ENCODE data around the gene PNMA6E. TPM values are rescaled to one million over a fixed set of nuclear protein-coding genes. Genes with fewer than 3 reads are reported as not detected.

The PNMA6E gene
- total and polyA plus RNA-seq, 2 donors (not counting 3 experiments of a cell fraction or from before 2014, with no cell fraction given), result not detected

DNA sequence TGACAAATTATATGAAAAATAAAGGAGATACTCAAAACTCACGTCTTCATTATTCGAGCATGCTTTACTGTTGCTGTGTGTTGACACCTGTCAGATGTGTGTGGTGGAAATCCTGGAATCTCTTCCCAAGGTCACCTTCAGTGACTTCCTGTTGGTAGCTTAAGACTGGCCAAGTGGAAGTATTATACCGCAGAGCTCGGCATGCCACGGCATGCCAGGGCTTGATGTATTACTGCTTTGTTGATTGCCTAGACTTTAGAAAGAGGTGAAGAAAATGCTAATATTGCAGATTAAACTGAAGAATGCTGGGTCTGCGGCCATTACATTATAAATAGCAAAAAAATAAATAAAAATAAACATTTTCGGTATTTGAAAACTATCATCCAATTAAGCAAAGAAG, 40.1 kb upstream of the PNMA6E start:
- Histone ChIP-seq H3K9me1 (replicated peaks; ENCODE audit: control insufficient read depth, extremely low read depth, insufficient read depth, low read length) (no peaks in the 10 kb centered on the region), H3K4me2 (ENCODE audit: insufficient read depth, low read length) (no peak overlapping the region), H3K36me3 (ENCODE audit: control insufficient read depth in 2 of 2, extremely low read depth in 1 of 2, insufficient read depth in 2 of 2, low read length in 2 of 2) (no peaks in the 10 kb centered on the region), H3K9ac (replicated peaks; ENCODE audit: extremely low read depth, insufficient read depth, low read length) (no peak overlapping the region), H3K27ac (ENCODE audit: insufficient read depth, low read depth, low read length) (no peak overlapping the region), H3K9me3 (replicated peaks; ENCODE audit: control insufficient read depth, insufficient read depth, low read length) (no peaks in the 10 kb centered on the region), H3K79me2 (ENCODE audit: control insufficient read depth, insufficient read depth, low read length) (no peaks in the 10 kb centered on the region), H3K4me3 (replicated peaks in 1 of 3; ENCODE audit: insufficient read depth in 1 of 3, low read depth in 1 of 3, low read length in 3 of 3) (no peak overlapping the region), H3K27me3 (ENCODE audit: control insufficient read depth in 2 of 2, insufficient read depth in 2 of 2, low read length in 2 of 2) (no peaks in the 10 kb centered on the region), H2AFZ (ENCODE audit: low read depth, low read length) (no peak overlapping the region), H4K20me1 (replicated peaks; ENCODE audit: control insufficient read depth, extremely low read depth, insufficient read depth, low read length) (no peaks in the 10 kb centered on the region), H3K4me1 (ENCODE audit: control insufficient read depth, extremely low read depth, insufficient read depth, low read length) (no peaks in the 10 kb centered on the region)
- BruUV-seq (replicated peaks), result no TSS peak
- intact Hi-C loops (cut with micrococcal nuclease), result no loop called here
- POLR2A ChIA-PET, result no interaction called here
- TF ChIP-seq GATA2 (IDR thresholded peaks at IDR 0.05; ENCODE audit: insufficient read depth, insufficient read length, low read depth, low read length) (no peak), FOS (IDR thresholded peaks at IDR 0.05; ENCODE audit: borderline replicate concordance, insufficient read depth, low read length) (no peak), JUN (IDR thresholded peaks at IDR 0.05; ENCODE audit: borderline replicate concordance, insufficient read depth, insufficient read length, low read depth) (no peak), EZH2 (IDR thresholded peaks at IDR 0.05; ENCODE audit: borderline replicate concordance, low read depth, low read length, severe bottlenecking) (no peak)
- DNase-seq (ENCODE audit: low read depth, low spot score) (no peak), FAIRE-seq (no peak)
- dilution Hi-C loops (cut with MboI; ENCODE audit: extremely low pct_ligation_motif_present, low sequenced_read_pairs), result no loop called here
- CTCF ChIA-PET, result interaction anchor here (1.1 kb wide), 1 partner anchor 19 kb away, joined by 4 read pairs; no protein-coding TSS in a partner anchor

DNA sequence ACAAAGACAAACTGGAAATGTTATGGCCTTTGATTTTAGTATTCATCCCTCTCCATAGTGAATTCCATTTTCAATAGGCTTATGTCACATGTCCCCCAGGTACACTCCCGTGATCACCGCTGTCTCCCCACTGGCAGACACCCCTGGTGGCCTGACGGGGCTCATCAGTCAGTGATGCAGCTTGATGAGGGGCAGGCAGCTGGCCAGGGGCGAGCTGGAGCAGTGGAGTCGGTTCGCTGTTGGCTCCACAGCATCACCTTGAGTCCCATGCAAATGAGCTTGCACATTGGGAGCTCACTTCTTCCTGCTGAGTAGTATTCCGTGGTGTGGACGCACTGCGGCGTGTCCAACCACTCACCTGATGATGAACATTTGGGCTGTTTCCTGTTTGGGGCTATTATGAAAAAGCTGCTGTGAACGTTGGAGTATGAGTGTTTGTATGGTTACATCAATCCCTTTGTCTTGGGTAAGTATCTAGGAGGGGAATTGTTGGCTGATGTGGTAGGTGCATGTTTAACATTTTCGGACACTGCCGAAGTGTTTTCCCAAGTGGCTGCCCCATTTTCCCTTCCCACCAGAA, 39.5 kb upstream of the PNMA6E start:
- Histone ChIP-seq H3K79me2 (ENCODE audit: control insufficient read depth, insufficient read depth, low read length) (no peaks in the 10 kb centered on the region), H3K27me3 (ENCODE audit: control insufficient read depth in 2 of 2, insufficient read depth in 2 of 2, low read length in 2 of 2) (no peaks in the 10 kb centered on the region), H4K20me1 (replicated peaks; ENCODE audit: control insufficient read depth, extremely low read depth, insufficient read depth, low read length) (no peaks in the 10 kb centered on the region), H3K4me3 (replicated peaks in 1 of 3; ENCODE audit: insufficient read depth in 1 of 3, low read depth in 1 of 3, low read length in 3 of 3) (no peak overlapping the region), H3K9me3 (replicated peaks; ENCODE audit: control insufficient read depth, insufficient read depth, low read length) (no peaks in the 10 kb centered on the region), H3K36me3 (ENCODE audit: control insufficient read depth in 2 of 2, extremely low read depth in 1 of 2, insufficient read depth in 2 of 2, low read length in 2 of 2) (no peaks in the 10 kb centered on the region), H3K9ac (replicated peaks; ENCODE audit: extremely low read depth, insufficient read depth, low read length) (no peak overlapping the region), H3K4me1 (ENCODE audit: control insufficient read depth, extremely low read depth, insufficient read depth, low read length) (no peaks in the 10 kb centered on the region), H3K27ac (ENCODE audit: insufficient read depth, low read depth, low read length) (no peak overlapping the region), H3K4me2 (ENCODE audit: insufficient read depth, low read length) (no peak overlapping the region), H2AFZ (ENCODE audit: low read depth, low read length) (no peak overlapping the region), H3K9me1 (replicated peaks; ENCODE audit: control insufficient read depth, extremely low read depth, insufficient read depth, low read length) (no peaks in the 10 kb centered on the region)
- POLR2A ChIA-PET, result no interaction called here
- TF ChIP-seq, protein P1, sequence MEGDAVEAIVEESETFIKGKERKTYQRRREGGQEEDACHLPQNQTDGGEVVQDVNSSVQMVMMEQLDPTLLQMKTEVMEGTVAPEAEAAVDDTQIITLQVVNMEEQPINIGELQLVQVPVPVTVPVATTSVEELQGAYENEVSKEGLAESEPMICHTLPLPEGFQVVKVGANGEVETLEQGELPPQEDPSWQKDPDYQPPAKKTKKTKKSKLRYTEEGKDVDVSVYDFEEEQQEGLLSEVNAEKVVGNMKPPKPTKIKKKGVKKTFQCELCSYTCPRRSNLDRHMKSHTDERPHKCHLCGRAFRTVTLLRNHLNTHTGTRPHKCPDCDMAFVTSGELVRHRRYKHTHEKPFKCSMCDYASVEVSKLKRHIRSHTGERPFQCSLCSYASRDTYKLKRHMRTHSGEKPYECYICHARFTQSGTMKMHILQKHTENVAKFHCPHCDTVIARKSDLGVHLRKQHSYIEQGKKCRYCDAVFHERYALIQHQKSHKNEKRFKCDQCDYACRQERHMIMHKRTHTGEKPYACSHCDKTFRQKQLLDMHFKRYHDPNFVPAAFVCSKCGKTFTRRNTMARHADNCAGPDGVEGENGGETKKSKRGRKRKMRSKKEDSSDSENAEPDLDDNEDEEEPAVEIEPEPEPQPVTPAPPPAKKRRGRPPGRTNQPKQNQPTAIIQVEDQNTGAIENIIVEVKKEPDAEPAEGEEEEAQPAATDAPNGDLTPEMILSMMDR (IDR thresholded peaks at IDR 0.05; ENCODE audit: extremely low read depth in 1 of 2, insufficient read depth in 1 of 2, low read depth in 1 of 2, low read length in 2 of 2), result no peak
- TF ChIP-seq, protein P2, sequence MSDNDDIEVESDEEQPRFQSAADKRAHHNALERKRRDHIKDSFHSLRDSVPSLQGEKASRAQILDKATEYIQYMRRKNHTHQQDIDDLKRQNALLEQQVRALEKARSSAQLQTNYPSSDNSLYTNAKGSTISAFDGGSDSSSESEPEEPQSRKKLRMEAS (IDR thresholded peaks at IDR 0.05; ENCODE audit: insufficient read depth, insufficient read length), result no peak
- TF ChIP-seq GATA2 (IDR thresholded peaks at IDR 0.05; ENCODE audit: insufficient read depth, insufficient read length, low read depth, low read length) (no peak), MYC (IDR thresholded peaks at IDR 0.05; ENCODE audit: low read depth, low read length) (no peak), JUN (IDR thresholded peaks at IDR 0.05; ENCODE audit: borderline replicate concordance, insufficient read depth, insufficient read length, low read depth) (no peak), POLR2AphosphoS5 (IDR thresholded peaks at IDR 0.05; ENCODE audit: insufficient read depth, low read depth, low read length) (no peak), POLR2A (IDR thresholded peaks at IDR 0.05; ENCODE audit: low read depth, low read length) (no peak), EZH2 (IDR thresholded peaks at IDR 0.05; ENCODE audit: borderline replicate concordance, low read depth, low read length, severe bottlenecking) (no peak)
- dilution Hi-C loops (cut with MboI; ENCODE audit: extremely low pct_ligation_motif_present, low sequenced_read_pairs) (no loop called here), intact Hi-C loops (cut with micrococcal nuclease) (no loop called here)
- no peak for DNase-seq (ENCODE audit: low read depth, low spot score)
- no TSS peak for BruUV-seq (replicated peaks)
- FAIRE-seq, result no peak
- CTCF ChIA-PET, result interaction anchor here (1.1 kb wide), 1 partner anchor 20 kb away, joined by 4 read pairs; no protein-coding TSS in a partner anchor
